Fibroblast of mammary gland (primary cell): ENCODE data around the gene THAP9.
A peak's percentile ranks its signal among the peaks of the same experiment; 100 is the strongest.
"Not testable (repeated sequence)": the region's sequence is repeated elsewhere in the genome, so short reads cannot be mapped to it uniquely, and the experiment has no call there.

ENCODE experiments used
- DNase-seq: peaks from one replicate; pipeline ENCODE4 v3.0.0-alpha.2; 2010; ENCODE audit warnings: low read depth
- H3K4me3 ChIP-seq: 2 replicates; pipeline ENCODE4 v1.5.1; 2011; ENCODE audit warnings: low read depth, mild to moderate bottlenecking, low read length, moderate library complexity; ENCODE audit not compliant: control insufficient read depth
- CTCF ChIP-seq: conservative IDR thresholded peaks from 2 replicates; pipeline ENCODE4 v1.5.1; 2011; ENCODE audit warnings: low read depth, low read length, inconsistent platforms; ENCODE audit not compliant: control insufficient read depth, insufficient read depth

THAP9 gene

GRCh38 chr4:82905205-82905604 is 4.7 kb downstream of the THAP9 start:
- no peak for TF ChIP-seq CTCF
- DNase-seq, result peak; percentile 73
- no peak overlapping the region for H3K4me3 ChIP-seq

GRCh38 chr4:82906469-82906868 is 5.9 kb downstream of the THAP9 start:
- DNase-seq, result no peak
- TF ChIP-seq CTCF, result no peak
- no peak overlapping the region for H3K4me3 ChIP-seq

- TF ChIP-seq CTCF, result no peak
- no peak overlapping the region for H3K4me3 ChIP-seq
- no peak for DNase-seq
These were observed 8.8 kb downstream of the THAP9 start for GRCh38 chr4:82909326-82909725.

GRCh38 chr4:82913305-82913704 is 12.8 kb downstream of the THAP9 start:
- no peak overlapping the region for H3K4me3 ChIP-seq
- no peak for TF ChIP-seq CTCF
- DNase-seq, result peak; percentile 24

- H3K4me3 ChIP-seq, DNase-seq: not testable (repeated sequence)
These were observed 13.4 kb downstream of the THAP9 start for GRCh38 chr4:82913968-82914367.

- H3K4me3 ChIP-seq, result no peak overlapping the region
- TF ChIP-seq CTCF, result no peak
- DNase-seq, result no peak
These were observed 17.6 kb downstream of the THAP9 start for GRCh38 chr4:82918091-82918490.

- no peak overlapping the region for H3K4me3 ChIP-seq
- DNase-seq, result no peak
- no peak for TF ChIP-seq CTCF
These were observed 18.9 kb downstream of the THAP9 start for GRCh38 chr4:82919386-82919785.
